Ecto neural progenitor cell (in vitro differentiated cells): ENCODE data around the gene LIME1.
A peak's percentile ranks its signal among the peaks of the same experiment; 100 is the strongest.
"Not testable (repeated sequence)": the region's sequence is repeated elsewhere in the genome, so short reads cannot be mapped to it uniquely, and the experiment has no call there.

Experiments
- DNase-seq: peaks from one replicate; pipeline ENCODE4 v3.0.0-alpha.2; 2018; ENCODE audit warnings: low spot score

The LIME1 gene

GRCh38 chr20:63772781-63773518, 36.5 kb downstream of the LIME1 start:
- DNase-seq, result peak; percentile 44

- DNase-seq, result no peak
Measured at GRCh38 chr20:63773571-63774241, 37.2 kb downstream of the LIME1 start.

GRCh38 chr20:63774306-63774705, 37.8 kb downstream of the LIME1 start:
- DNase-seq, result no peak

GRCh38 chr20:63775096-63775978, 38.9 kb downstream of the LIME1 start:
- peak; percentile 90 for DNase-seq

GRCh38 chr20:63776875-63777274, 40.4 kb downstream of the LIME1 start:
- DNase-seq, result not testable (repeated sequence)

- DNase-seq, result no peak
Measured at GRCh38 chr20:63777614-63778013, 41.1 kb downstream of the LIME1 start.

GRCh38 chr20:63778034-63778752, 41.7 kb downstream of the LIME1 start:
- no peak for DNase-seq

GRCh38 chr20:63778857-63779256, 42.4 kb downstream of the LIME1 start:
- DNase-seq, result no peak

GRCh38 chr20:63781181-63781580, 44.7 kb downstream of the LIME1 start:
- DNase-seq, result no peak

- no peak for DNase-seq
Measured at GRCh38 chr20:63782051-63782471, 45.6 kb downstream of the LIME1 start.

- DNase-seq, result no peak
Measured at GRCh38 chr20:63782521-63782971, 46.1 kb downstream of the LIME1 start.

GRCh38 chr20:63783970-63784369, 47.5 kb downstream of the LIME1 start:
- no peak for DNase-seq

- DNase-seq, result no peak
Measured at GRCh38 chr20:63785691-63786131, 49.2 kb downstream of the LIME1 start.

GRCh38 chr20:63787302-63787701, 50.8 kb downstream of the LIME1 start:
- DNase-seq, result no peak

- DNase-seq, result no peak
Measured at GRCh38 chr20:63787749-63788148, 51.3 kb downstream of the LIME1 start.
